Tibial nerve (tissue), 4 donors: Measurements from ENCODE around the gene PBRM1.

Experiments
- EP300 ChIP-seq, 2 donors: sonication (generic); formaldehyde crosslinking; IDR thresholded peaks; one replicate each; pipeline ENCODE4 v1.6.1; 2017; ENCODE audit warnings: antibody characterized with exemption in 2 of 2, mild to moderate bottlenecking in 1 of 2
- TF ChIP-seq, protein P1 (sequence below), 5 experiments: fragments of 200-600 bp in 3 of 5; fragments of 450-650 bp in 2 of 5; sonication (generic) in 3 of 5; IDR thresholded peaks; one replicate each; pipeline ENCODE4 v1.5.1; 2016 to 2019; ENCODE audit warnings: antibody characterized with exemption in 5 of 5, mild to moderate bottlenecking in 3 of 5, moderate library complexity in 2 of 5

DNA sequence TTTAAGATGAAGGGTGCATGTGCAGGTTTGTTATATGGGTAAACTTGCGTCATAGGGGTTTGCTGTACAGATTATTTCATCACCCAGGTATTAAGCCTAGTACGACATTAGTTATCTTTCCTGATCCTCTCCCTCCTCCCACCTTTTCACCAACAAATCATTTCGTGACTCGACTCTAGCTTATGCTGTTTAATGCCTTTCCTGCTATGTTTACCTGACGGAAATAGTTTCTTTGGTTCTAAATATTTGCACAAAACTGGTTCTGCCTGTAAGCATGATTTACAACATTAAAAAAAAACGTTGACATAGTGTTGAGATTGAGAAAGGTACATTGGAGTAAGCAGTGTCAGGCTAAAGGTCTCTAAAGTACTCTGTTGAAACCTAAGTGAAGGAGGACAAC is 2.6 kb upstream of the PBRM1 start:
- TF ChIP-seq EP300 (IDR thresholded peaks at IDR 0.05): no peak
- TF ChIP-seq, protein P1, sequence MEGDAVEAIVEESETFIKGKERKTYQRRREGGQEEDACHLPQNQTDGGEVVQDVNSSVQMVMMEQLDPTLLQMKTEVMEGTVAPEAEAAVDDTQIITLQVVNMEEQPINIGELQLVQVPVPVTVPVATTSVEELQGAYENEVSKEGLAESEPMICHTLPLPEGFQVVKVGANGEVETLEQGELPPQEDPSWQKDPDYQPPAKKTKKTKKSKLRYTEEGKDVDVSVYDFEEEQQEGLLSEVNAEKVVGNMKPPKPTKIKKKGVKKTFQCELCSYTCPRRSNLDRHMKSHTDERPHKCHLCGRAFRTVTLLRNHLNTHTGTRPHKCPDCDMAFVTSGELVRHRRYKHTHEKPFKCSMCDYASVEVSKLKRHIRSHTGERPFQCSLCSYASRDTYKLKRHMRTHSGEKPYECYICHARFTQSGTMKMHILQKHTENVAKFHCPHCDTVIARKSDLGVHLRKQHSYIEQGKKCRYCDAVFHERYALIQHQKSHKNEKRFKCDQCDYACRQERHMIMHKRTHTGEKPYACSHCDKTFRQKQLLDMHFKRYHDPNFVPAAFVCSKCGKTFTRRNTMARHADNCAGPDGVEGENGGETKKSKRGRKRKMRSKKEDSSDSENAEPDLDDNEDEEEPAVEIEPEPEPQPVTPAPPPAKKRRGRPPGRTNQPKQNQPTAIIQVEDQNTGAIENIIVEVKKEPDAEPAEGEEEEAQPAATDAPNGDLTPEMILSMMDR (IDR thresholded peaks at IDR 0.05): no peak
